Activated T-cell treated with anti-CD3 and anti-CD28 coated beads for 48 hours (primary cell): ENCODE data around the gene BBX.
"Not testable (repeated sequence)": the region's sequence is repeated elsewhere in the genome, so short reads cannot be mapped to it uniquely, and the experiment has no call there.

ENCODE experiments used
- DNase-seq: peaks from one replicate; pipeline ENCODE4 v3.0.0-alpha.2; 2020; ENCODE audit warnings: low read depth

BBX gene

DNA sequence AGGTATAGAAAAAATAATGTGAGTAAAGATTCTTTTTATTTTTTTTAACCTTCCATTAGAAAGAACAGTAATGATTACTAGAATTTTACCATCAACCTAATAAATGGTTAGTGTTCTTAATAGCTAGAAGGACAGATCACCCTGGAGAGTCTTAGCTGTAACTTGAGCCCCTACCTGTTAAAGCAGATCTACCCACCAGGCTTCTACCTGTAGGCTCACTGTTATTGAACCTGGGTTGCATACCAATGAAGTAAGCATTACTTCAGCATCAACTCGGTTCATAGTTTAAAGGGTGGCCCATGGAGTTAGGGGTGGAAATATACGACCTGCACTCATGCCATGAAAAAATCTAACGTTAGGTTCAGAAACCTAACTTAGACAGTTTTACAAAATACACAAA is 280.4 kb downstream of the BBX start:
- no peak for DNase-seq

DNA sequence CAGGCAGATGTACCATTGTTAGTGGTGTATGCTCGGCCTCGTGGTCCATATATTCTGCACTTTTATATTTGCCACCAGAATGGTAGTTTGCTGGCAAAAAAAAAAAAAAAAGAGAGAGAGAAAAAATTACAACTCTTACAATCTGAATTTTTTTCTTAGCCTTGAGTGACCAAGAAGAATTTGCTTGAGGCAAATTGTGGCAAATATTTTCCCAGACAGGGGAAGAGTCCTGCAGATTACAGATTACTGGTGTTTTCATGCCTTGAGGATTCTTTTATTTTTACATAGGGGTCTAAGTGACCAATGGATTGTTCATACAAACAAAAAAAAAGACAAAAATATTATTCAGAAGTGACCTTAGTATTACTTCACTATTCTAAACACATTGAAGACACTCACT is 283.3 kb downstream of the BBX start:
- no peak for DNase-seq

DNA sequence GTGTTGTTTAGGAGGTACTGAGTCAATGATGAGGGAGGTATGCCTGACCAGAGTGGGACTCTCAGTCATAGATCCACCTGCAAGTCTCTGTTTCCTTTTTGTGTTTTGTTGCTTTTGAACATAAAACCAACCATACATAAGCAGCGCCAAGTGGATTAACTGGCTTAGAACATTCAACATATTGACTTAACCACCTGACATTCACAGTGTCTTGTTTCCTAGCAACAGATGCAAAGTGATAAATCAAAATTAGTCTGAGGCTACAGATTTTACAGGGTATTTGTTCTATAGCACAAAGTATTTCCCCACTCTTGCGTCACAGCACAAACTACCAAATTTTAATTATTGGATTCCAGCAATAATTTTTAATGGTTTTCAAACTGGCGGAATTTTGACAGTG is 283.8 kb downstream of the BBX start:
- no peak for DNase-seq

DNA sequence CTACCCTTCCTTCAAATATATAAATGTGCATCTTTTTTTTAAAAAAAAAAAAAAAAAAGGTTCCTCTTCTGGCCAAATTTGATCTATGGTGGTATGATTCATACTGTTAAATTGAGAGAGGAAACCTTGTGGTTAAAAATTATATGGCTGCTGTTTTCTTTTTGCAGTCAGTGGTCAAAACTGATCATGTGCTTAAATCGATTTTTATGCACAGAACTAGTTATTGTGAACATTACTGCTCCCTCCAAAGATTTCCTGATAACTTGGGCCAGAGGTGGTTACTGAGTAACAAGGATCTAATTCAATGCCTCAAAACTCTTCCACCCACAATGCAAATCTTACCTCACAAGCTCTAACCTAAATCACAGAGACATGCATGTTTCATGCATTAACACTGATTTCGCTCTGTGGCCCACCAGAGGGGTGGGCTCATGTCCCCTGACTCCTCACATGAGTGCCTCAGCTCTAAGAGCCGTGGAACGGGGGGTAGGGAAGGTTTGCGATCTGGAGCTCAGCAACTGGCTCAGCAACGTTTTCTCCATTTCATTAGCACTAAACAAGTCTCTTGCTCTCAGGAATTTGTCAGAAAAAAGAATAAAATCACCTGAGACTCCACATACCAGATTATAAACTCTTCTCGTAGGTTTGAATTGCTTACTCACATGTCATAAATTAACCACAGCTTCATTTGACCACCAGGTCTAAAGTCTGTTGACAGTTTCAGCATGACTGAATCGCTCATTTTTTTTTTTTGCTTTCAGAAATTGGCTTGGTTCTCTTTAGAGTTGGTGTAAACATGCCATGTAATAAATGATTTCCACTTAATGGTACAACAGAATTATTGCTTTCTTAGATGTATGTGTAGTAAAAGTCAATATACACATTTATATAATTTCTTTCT is 287.7 kb downstream of the BBX start:
- DNase-seq, result no peak

DNA sequence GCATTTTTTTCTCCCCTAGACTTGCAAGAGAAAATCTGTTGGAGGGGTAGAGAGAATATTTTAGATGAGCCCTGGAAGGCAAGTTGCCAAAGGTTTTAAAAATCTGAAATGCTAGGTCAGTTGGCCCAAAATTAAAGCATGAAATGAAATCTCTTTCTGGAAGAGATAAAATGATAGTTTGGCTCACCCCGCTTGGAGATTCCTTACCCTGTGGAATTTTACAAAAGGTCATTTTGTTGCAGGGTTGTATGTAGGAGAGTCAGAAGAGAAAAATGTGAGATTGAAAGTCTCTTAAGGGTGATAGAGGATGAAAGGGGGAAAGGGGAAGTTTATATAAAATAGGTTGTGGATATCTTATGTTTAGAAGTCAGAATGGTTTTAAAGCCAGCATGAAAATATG is 290.3 kb downstream of the BBX start:
- no peak for DNase-seq

DNA sequence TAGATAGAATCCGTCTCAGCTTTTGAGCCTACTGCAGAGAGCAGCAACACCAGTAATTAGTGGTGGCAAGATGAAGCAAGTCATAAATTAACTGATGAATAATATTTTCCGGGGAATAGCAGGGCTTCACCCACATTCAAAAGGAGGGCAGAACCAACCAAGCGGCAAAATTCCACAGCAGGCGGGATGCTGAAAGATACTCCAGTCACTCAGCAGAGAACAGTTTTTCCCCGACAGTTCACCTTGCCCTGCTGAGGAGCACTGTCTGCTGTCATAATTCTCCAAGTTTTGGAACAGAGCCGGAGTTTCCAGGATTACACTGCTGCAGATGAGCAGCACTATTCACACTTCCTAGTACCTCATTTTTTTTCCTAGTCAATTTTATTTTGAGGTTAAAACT is 293.3 kb downstream of the BBX start:
- no peak for DNase-seq

DNA sequence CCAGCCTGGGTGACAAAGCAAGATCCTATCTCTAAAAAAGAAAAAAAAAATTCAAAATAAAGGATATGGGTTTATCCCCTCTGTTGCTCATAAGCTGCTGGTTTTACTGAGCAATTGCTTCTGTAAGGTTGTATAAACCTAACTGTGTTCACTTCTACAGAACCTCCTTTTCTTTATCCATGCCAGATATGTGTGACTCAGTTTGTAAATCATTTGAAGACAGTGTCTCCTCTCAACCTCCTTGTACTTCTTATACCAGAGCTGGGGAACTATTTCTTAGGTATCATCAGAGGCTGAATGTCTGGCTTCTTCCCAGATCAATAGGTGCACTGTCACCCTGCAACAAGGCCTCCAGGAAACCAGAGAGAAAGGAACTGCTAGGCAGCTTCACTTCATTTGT is 294.3 kb downstream of the BBX start:
- no peak for DNase-seq

DNA sequence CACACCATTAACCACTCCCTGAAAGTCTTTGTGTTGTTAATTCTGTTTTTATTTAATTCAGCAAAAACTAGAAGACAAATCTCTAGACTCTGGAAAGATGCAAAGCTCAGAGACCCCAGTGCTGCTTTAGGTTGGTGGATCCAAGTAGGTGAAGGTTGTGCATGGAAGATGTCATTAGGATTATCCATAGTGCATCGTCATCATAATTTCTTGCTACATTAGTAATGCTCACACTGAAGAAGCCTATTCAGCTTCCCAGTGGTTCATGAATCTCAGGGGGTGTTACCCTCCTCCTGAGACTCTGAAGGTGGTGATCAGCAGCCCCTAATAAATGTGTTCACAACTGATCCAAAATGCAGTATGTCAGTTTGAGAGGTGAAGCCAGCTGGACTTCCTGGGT is 295.3 kb downstream of the BBX start:
- DNase-seq, result no peak

DNA sequence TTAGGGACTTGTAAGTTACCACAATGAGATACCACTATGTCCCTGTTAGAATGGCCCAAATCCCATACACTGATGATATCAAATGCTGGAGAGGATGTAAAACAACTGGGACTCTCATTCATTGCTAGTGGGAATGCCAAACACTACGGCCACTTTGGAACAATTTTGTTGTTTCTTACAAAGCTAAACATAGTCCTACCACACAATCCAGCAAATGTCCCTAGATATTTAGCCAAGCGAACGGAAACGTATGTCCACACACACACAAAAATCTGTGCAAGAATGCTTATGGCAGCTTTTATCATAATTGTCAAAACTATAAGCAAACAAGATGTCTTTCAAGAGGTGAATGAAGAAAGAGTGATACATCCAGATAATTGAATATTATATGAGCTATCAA is 296.9 kb downstream of the BBX start:
- no peak for DNase-seq

DNA sequence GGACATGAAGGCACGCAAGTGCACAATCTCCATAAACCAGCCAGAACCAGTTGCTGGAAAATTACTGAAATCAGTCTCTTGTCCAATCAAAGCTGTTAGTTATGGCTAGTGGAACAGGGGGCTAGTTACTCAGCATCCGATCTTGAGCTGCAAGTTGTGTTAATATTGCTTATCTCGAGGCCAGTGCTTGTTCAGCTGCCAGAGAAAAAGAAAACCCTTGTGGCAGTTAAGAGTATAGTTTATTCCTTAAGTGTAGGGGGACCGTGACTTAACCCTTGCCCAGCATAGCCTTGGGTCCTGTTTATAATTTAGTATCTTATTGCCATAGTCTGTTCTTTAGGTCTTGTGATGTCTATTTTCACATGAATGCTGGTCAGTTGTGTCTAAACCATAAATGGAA is 299.5 kb downstream of the BBX start:
- DNase-seq, result no peak

DNA sequence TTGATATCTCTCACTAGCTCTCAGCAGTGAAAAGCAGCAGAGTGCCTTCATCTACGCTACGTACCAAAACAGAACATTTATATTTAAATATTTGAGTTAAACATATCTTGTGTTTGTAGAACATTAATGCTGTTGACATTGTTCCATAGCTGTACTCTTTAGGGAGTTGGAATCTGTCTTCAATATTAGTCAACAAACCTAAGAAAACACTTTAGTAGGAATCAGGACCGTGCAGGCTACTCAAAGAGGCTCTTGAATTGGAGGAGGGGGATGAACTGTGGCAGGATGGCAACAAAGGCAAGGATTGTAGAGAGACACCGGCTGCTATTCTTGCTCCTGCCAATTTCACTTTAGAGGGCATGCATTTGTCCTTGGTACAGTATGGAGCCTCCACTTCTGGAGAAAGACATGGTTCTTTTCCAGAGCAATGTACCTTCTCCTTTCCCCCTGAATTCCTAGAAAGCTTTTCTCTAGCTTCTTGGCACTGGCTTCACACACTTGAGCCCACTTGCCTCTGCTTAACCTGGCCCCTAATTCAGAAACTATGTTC is 302.1 kb downstream of the BBX start:
- no peak for DNase-seq

DNA sequence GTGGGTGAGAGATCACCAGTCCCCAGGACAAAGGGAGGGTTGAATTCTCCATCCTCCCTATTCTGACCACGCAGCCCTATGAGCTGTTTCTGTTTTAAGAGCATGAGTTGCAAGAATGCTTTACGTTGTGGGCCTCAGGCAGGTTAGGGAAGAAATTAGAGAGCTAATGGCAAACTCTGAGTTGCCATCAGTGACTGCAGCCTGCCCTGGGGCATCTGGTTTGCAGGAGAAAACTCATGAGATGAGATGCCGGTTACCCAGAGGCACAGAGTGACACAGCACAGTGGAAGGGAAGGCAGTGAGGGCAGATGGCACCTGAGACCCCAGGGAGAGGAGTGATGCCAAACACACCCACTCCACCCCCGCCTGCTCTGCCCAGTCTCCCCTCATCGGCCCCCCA is 302.8 kb downstream of the BBX start:
- no peak for DNase-seq

DNA sequence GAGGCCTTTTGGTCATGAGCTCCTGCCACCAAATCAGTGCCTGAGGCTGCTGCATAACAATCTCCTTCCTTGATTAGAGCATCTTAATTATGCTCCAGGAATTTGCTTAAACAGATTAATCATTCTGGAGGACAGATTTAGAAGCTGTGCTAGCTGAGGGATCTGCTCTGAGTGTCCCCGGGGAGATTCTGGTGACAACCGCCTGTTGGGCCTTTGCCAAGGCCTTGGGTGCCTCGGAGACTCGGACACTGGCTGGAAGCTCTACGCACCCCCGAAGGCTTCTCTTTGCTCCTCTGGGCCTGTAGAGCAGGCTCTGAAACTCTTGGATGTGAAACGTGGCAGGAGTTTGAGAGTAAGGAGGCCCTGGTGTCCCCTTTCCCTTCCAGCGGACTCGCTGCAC is 304.0 kb downstream of the BBX start:
- DNase-seq, result no peak

DNA sequence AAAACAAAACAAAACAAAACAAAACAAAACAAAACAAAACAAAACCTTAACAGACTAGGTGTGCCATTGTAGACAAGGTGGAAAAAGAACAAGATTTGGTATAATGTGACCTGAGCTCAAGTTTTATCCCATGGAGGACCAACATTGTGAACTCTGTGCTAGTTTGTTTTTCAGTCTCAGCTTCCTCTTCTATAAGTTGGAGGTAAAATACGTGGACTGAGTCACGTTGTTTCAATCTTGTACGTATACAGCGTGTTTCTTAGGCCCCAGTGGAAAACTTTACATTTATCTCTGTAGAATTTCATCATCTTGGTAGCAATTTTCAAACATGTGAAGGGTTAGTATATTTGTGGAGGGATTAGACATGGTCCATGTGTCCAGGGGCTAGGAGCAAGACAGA is 306.4 kb downstream of the BBX start:
- no peak for DNase-seq

DNA sequence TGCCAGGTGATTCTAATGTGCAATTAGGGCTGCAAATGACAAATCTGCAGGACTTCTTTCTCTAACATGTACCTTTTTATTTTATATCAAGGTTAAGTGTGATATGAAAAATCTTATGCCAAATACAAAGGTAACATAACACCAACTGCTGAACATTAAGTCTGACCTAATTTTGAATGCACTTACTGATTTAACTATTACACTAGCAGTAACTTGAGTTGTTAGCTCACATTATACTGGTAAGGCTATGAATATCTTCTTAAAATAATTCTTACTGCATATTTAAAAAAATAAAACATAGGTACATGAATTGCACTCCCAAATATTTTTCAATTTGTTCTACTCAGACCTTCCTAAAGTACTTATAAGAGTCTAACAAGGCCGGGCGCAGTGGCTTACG is 308.8 kb downstream of the BBX start:
- DNase-seq, result no peak

DNA sequence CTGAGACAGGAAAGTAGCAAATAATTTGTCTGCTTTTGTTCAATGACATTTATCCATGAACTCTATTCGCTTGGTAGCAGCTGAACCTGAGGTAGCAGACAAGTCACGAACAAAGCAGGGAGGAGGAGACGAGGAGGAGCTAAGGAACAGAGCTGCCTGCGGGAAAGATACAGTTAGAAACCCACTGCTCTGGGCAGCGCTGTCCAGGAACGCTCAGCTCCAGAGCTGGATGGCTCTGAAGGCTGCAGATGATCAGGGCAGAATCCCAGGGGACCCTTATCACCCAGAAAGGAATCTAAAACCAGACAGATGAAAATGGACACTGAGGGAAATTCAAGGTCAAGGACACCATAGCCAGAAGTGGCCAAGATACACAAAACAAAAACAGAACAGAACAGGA is 310.3 kb downstream of the BBX start:
- DNase-seq, result no peak

DNA sequence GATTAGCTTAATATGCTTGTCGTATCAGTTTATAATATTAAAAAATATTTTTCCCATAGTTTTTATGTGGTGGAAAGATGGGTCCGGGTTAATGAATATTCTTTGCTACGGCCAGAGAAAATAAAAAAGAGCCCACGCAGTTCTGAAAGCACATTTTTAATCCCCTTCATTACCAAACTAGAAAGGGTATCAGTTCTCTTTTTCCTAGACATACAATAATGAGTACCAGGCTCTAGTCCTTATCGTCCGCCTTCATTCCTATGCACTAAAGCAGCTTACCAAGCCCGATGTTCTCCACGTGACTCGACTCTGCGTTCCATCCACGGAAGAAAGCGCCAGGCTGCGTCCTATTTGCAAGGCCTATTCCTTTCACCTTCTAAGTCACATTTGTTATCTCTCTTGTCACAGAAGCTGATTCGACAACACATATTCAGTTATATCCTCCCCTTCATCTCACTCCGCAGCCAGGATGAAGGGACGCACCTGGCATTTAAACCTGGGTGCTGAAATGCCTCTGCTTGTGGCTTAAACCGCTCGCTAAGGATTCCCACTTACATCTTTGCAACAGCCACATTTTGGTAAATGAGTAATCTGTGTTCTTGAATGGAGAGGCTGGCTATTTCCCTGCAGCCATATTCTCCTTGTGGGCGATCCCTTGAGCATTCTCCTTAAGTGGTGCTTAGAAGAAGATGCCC is 311.1 kb downstream of the BBX start:
- DNase-seq, result no peak

DNA sequence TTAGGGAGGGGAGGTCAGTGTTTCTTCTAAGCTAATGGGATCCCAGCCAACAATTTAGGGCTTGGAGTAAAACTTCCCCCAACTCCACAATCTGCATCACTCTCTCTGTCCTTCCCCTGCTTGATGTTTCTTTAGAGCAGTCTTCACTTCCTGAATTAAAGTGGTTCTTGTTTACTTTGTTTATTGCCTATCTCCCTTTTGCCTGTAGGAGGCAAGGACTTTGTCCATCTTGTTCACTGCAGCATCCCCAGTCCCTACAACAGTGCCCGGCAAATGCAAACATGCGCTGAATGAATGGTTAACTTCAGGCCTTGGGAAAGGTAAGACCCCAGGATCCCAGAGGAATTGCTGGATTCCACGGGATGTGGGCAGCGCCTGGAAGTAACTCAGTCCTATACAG is 312.2 kb downstream of the BBX start:
- DNase-seq, result not testable (repeated sequence)

DNA sequence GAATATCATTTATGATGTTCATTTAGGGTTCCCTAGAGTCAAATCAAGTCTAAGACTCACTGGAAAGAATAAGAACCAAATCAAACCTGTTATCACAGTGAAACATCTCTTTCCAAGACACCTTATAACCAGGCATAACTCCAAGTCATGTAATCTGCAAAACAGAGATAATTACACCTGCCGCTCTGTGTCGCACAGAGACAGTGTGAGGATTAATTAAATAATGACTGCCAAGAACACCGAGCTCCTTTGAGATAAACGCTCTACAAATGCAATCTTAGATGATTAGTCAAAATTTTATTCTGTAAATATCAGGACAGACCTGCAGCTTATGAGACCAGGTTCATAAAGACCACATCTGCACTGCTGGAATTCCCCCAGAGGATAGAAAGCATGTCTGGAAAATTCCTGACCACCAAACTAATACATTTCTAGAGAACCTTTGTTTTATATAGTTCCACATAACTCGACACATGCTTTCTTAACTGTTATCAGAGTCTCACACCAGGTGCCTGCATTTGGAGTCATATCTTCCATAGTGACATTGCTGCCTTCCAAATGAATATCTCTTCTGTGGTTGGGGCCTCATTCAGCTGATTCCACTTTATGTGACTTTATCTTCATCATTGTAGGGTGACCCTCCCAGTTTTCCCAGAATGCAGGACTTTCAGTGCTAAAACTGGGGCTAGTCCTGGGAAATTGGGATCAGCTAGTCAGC is 315.3 kb downstream of the BBX start:
- DNase-seq, result no peak

DNA sequence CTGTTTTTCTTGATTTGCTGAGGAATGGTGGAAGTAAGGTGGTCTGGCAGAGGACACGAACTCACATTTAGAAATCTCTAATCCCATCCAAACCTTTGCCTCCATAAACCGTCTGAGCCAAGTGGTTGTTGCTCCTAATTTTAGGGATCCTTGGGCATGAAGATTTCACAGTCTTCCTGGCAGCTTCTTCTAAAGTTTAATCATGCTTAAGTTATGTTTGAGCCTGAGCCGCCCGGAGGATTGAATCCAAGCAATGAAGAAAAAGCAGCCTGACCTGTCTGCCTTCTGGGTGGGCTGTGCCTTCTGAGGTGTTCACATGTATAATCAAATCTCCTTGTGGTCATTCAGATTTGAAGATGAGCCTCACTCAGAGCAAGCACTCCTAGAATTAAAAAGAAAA is 319.1 kb downstream of the BBX start:
- DNase-seq, result no peak

DNA sequence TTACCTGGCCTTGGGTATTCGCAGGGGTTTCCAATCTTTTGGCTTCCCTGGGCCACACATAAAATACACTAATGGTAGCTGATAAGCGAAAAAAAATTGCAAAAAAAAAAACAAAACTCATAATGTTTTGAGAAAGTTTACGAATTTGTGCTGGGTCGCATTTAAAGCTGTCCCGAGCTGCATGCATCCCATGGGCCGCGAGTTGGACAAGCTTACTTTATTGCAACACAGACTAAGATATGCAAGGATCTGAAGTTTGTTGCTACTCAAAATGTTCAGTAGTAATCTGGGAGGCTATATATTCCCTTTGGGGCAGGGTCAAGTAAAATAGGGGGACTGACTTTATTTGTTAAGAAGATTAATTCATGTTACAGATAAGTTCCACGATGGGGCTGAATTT is 320.2 kb downstream of the BBX start:
- DNase-seq, result no peak

DNA sequence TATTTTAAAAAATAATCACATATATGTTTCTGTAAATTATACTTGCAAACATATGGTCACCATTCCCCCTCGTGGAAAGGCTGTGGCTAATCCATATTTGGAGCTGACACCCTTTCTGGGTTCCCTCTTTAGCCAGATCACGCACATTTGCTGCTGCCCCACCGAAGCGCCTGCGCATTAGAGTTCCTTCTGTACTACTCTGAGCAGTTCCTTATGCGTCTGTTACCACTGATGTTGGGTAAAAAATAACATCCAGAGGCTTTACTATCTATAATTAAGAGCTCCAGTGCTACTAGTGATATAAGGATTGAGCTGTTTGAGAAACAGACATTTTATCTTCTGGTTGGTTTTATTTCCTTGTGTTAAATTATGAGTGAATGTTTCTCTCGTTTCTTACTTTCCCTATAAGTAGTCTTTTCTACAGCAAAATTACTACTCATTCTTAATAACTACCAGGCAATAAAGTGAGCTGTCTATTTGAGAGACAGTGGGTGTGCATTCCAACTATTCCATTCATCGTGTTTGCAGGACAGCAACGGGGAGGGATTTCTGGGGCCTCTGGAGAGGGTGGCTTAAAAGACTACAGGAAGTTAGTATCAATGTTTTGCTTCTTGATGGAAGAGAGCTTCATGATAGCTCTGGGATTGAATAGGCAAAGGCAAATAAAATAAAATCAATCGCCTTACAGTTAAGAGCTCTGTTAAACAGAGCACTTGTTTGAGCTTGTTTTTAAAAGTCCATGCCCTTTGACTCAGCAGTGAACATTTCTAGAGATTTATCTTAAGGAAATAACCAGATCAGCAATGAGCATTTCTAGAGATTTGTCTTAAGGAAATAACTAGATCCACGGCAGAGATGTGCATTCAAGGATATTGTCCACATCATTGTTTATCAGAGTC is 322.9 kb downstream of the BBX start:
- no peak for DNase-seq
